PC-9 (cell line): Measurements from ENCODE around the gene RAB15.
A peak's percentile ranks its signal among the peaks of the same experiment; 100 is the strongest.

Experiments
- CTCF ChIP-seq: fragments of 200-600 bp; sonication (generic); conservative IDR thresholded peaks from 2 replicates; pipeline ENCODE4 v1.6.1; 2017; ENCODE audit warnings: mixed run types, antibody characterized with exemption, mild to moderate bottlenecking, moderate library complexity
- EZH2 ChIP-seq: fragments of 200-600 bp; sonication (generic); IDR thresholded peaks from 2 replicates; pipeline ENCODE4 v1.8.0; 2017; ENCODE audit warnings: antibody characterized with exemption, low read depth

- TF ChIP-seq CTCF (peak; percentile 90), EZH2 (no peak)
Measured at GRCh38 chr14:64910847-64911495, 61.2 kb downstream of the RAB15 start.
